KMS-11 (cell line): ENCODE results near the gene HSDL2.
A peak's percentile ranks its signal among the peaks of the same experiment; 100 is the strongest.

Experiments used
- H2AFZ ChIP-seq: fragments of 200-600 bp; sonication (generic); 2 replicates; pipeline ENCODE4 v1.6.1; 2016; ENCODE audit warnings: antibody characterized with exemption, mixed run types, low read depth
- H3K27ac ChIP-seq: fragments of 200-600 bp; sonication (generic); 2 replicates; pipeline ENCODE4 v1.6.1; 2016; ENCODE audit warnings: mild to moderate bottlenecking, mixed run types
- H3K27me3 ChIP-seq: fragments of 200-600 bp; sonication (generic); 2 replicates; pipeline ENCODE4 v1.6.1; 2017; ENCODE audit warnings: mild to moderate bottlenecking, low read depth, mixed run types, moderate library complexity; ENCODE audit not compliant: insufficient read depth
- H3K36me3 ChIP-seq: fragments of 200-600 bp; sonication (generic); 2 replicates; pipeline ENCODE4 v1.6.1; 2017; ENCODE audit warnings: mild to moderate bottlenecking, mixed run types; ENCODE audit not compliant: insufficient read depth
- H3K4me1 ChIP-seq: fragments of 200-600 bp; sonication (generic); 2 replicates; pipeline ENCODE4 v1.6.1; 2016; ENCODE audit warnings: mild to moderate bottlenecking, low read depth, mixed run types; ENCODE audit not compliant: poor library complexity, severe bottlenecking
- H3K4me2 ChIP-seq: fragments of 200-600 bp; sonication (generic); 2 replicates; pipeline ENCODE4 v1.7.0; 2016; ENCODE audit warnings: mild to moderate bottlenecking, mixed run types
- H3K4me3 ChIP-seq: fragments of 200-600 bp; sonication (generic); IDR thresholded peaks from 2 replicates; pipeline ENCODE4 v1.6.1; 2017; ENCODE audit warnings: low read depth, low read length, mixed read lengths; ENCODE audit not compliant: insufficient read depth
- H3K79me2 ChIP-seq: fragments of 200-600 bp; sonication (generic); 2 replicates; pipeline ENCODE4 v1.6.1; 2016; ENCODE audit warnings: low read depth, mixed run types; ENCODE audit not compliant: insufficient read depth
- H3K9ac ChIP-seq: fragments of 200-600 bp; sonication (generic); 2 replicates; pipeline ENCODE4 v1.6.1; 2016; ENCODE audit warnings: mild to moderate bottlenecking, mixed run types
- H4K20me1 ChIP-seq: fragments of 200-600 bp; sonication (generic); 2 replicates; pipeline ENCODE4 v1.6.1; 2016; ENCODE audit warnings: mild to moderate bottlenecking, mixed run types; ENCODE audit not compliant: insufficient read depth
- TF ChIP-seq, protein P1 (sequence below): fragments of 200-600 bp; sonication (generic); conservative IDR thresholded peaks from 2 replicates; pipeline ENCODE4 v1.6.1; 2017; ENCODE audit warnings: low read depth, mild to moderate bottlenecking, antibody characterized with exemption, low read length, moderate library complexity, mixed read lengths

Gene HSDL2

DNA sequence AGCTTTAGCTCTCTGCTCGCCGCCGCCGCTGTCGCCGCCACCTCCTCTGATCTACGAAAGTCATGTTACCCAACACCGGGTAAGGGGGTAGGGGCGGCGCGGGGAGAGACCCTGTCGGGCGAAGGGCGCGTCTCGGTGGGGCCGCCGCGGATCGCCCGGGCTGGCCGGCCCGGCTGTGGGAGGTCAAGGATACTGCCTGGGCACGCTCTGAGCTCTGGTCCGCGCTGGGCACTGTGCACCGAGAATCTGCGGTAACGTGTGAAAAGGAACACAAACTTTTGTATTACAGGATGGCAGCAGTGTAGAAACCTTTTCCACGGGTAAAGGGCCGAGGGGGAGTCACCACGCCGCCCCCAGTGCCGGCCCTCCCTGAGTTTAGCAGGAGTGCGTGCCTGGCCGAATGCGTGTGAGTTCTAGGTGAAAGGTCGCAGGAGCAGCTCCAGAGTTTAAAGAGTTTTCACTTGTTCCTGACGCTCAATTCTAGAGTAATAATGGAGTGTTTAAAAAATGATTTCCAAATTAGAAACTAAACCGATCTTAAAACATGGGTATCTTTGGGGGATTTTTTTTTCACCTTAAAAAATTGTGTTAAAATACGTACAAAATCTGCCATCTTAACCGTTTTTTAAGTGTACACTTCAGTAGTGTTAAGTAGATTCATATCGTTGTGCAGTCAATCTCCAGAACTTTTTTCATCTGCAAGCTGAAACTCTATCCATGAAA lies at the start of gene HSDL2:
TSS of gene HSDL2 (plus strand) at position 7 of the 723 bp plus-strand sequence. CDS start at position 63, 56 bp downstream.
- Histone ChIP-seq H3K4me1 (peaks cover 17% of the 10 kb centered on the region), H3K27ac (peak within 1 kb of the TSS; percentile 91)

DNA sequence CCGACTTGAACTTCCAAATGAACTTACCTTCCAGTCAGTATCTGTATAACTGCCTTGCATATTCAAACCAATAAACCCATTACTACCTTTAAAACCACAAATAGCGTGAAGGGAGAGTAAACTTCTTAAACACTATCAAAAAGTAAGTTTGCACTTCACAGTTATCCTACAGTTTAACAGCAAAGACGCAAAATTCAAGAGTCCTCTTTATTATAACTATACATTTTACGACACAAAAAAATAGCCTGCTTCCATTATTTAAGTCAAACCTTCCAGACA lies 48.3 kb upstream of the HSDL2 start:
- H3K4me3 ChIP-seq = no peak overlapping the region
- TF ChIP-seq, protein P1, sequence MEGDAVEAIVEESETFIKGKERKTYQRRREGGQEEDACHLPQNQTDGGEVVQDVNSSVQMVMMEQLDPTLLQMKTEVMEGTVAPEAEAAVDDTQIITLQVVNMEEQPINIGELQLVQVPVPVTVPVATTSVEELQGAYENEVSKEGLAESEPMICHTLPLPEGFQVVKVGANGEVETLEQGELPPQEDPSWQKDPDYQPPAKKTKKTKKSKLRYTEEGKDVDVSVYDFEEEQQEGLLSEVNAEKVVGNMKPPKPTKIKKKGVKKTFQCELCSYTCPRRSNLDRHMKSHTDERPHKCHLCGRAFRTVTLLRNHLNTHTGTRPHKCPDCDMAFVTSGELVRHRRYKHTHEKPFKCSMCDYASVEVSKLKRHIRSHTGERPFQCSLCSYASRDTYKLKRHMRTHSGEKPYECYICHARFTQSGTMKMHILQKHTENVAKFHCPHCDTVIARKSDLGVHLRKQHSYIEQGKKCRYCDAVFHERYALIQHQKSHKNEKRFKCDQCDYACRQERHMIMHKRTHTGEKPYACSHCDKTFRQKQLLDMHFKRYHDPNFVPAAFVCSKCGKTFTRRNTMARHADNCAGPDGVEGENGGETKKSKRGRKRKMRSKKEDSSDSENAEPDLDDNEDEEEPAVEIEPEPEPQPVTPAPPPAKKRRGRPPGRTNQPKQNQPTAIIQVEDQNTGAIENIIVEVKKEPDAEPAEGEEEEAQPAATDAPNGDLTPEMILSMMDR = no peak
- H3K4me1 ChIP-seq = peaks cover 40% of the 10 kb centered on the region

More for the DNA sequence above, at the start of gene HSDL2:
- Histone ChIP-seq H3K36me3 (no peaks in the 10 kb centered on the region), H4K20me1 (no peaks in the 10 kb centered on the region), H3K79me2 (no peaks in the 10 kb centered on the region), H2AFZ (peak within 1 kb of the TSS; percentile 98), H3K9ac (peak within 1 kb of the TSS; percentile 89), H3K4me2 (peak within 1 kb of the TSS; percentile 87), H3K27me3 (no peaks in the 10 kb centered on the region), H3K4me3 (no peak within 1 kb of the TSS)
- TF ChIP-seq, protein P1 = no peak

DNA sequence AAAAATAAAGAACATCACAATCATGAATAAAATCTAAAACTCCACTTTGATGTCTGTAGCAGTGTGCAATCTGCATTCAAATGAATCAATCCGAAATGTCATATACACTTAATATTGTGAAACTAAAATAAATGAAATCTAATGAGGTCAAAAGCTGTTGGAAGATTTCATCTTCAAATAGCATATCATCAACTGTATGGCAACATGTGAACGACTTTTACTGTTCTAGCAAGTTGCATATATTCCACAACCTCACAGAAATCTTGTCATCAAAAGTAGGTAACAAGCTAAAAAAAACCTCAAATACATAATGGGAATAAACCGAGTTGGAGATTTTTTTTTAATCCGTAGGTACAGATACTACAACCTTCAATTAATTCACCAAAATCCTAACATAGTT lies 47.7 kb upstream of the HSDL2 start:
- Histone ChIP-seq H3K79me2 (peaks cover 55% of the 10 kb centered on the region), H3K4me3 (no peak overlapping the region), H3K36me3 (no peaks in the 10 kb centered on the region), H3K4me1 (peaks cover 36% of the 10 kb centered on the region), H3K4me2 (peak overlapping the region; percentile 91), H4K20me1 (no peaks in the 10 kb centered on the region; the same call in 1 of the 2 replicates), H3K27me3 (no peaks in the 10 kb centered on the region), H3K27ac (peak overlapping the region; percentile 85), H2AFZ (peak overlapping the region; percentile 57), H3K9ac (peak overlapping the region; percentile 73)
- TF ChIP-seq, protein P1 = no peak

More for the DNA sequence above, 48.3 kb upstream of the HSDL2 start:
- Histone ChIP-seq H3K36me3 (no peaks in the 10 kb centered on the region), H3K27me3 (no peaks in the 10 kb centered on the region), H2AFZ (0 out of 2 replicates have a peak overlapping the region, but pooled peaks have one; percentile 2), H3K4me2 (peak overlapping the region; percentile 91), H4K20me1 (no peaks in the 10 kb centered on the region; the same call in 1 of the 2 replicates), H3K9ac (peak overlapping the region; percentile 73; the same call in 1 of the 2 replicates), H3K79me2 (peaks cover 61% of the 10 kb centered on the region), H3K27ac (peak overlapping the region; percentile 85; the same call in 1 of the 2 replicates)

DNA sequence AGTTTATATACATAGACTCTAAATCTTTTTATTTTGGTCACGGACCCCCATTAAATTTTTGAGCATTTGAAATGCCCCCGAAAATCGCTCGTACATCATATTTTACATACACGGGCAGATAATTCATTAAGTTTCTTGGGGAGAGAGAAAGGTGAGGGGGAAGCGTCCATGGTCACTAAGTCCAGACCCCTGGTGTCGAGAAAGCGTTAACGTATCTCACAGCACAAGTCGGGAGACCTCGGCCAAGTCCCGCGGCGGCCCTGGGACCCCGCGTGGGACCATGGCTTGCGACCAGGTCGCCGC lies 47.3 kb upstream of the HSDL2 start:
- no peaks in the 10 kb centered on the region for H3K36me3 ChIP-seq
- H3K27ac ChIP-seq = peak overlapping the region; percentile 85
- peak overlapping the region; percentile 91 for H3K4me2 ChIP-seq
- H4K20me1 ChIP-seq = no peaks in the 10 kb centered on the region
- TF ChIP-seq, protein P1 = 0 out of 2 replicates have a peak, but pooled peaks have one; percentile 20
- H3K79me2 ChIP-seq = peaks cover 50% of the 10 kb centered on the region
- H3K4me1 ChIP-seq = peaks cover 35% of the 10 kb centered on the region
- H3K9ac ChIP-seq = peak overlapping the region; percentile 73
- H3K27me3 ChIP-seq = no peaks in the 10 kb centered on the region
- H3K4me3 ChIP-seq = no peak overlapping the region
- peak overlapping the region; percentile 57 for H2AFZ ChIP-seq
